Nephron (organoid): ENCODE data around the gene CCR9.

Source experiments
- H3K27ac Mint-ChIP-seq, 3 experiments: 2 replicates each; pipeline ENCODE4 v1.8.0; 2020; ENCODE audit warnings: mixed read lengths in 3 of 3, mild to moderate bottlenecking in 2 of 3, moderate library complexity in 1 of 3
- H3K27me3 Mint-ChIP-seq: 2 replicates; pipeline ENCODE4 v1.8.0; 2021; ENCODE audit warnings: low read depth, mild to moderate bottlenecking, moderate library complexity, mixed read lengths
- H3K36me3 Mint-ChIP-seq: 2 replicates; pipeline ENCODE4 v1.8.0; 2020; ENCODE audit warnings: low read depth, mixed read lengths
- H3K4me1 Mint-ChIP-seq: 2 replicates; pipeline ENCODE4 v1.8.0; 2020; ENCODE audit warnings: mixed read lengths
- H3K4me3 Mint-ChIP-seq, 3 experiments: 2 replicates each; pipeline ENCODE4 v1.8.0; 2020; ENCODE audit warnings: mild to moderate bottlenecking in 3 of 3, mixed read lengths in 3 of 3, moderate library complexity in 2 of 3
- H3K9me3 Mint-ChIP-seq: 2 replicates; pipeline ENCODE4 v1.8.0; 2020; ENCODE audit warnings: mixed read lengths
- CTCF ChIP-seq, 3 experiments: fragments of 200-600 bp; sonication (generic); IDR thresholded peaks; one replicate each; pipeline ENCODE4 v1.5.0; 2021; ENCODE audit warnings: antibody characterized with exemption in 3 of 3; ENCODE audit not compliant: unreplicated experiment in 3 of 3

Gene CCR9

DNA sequence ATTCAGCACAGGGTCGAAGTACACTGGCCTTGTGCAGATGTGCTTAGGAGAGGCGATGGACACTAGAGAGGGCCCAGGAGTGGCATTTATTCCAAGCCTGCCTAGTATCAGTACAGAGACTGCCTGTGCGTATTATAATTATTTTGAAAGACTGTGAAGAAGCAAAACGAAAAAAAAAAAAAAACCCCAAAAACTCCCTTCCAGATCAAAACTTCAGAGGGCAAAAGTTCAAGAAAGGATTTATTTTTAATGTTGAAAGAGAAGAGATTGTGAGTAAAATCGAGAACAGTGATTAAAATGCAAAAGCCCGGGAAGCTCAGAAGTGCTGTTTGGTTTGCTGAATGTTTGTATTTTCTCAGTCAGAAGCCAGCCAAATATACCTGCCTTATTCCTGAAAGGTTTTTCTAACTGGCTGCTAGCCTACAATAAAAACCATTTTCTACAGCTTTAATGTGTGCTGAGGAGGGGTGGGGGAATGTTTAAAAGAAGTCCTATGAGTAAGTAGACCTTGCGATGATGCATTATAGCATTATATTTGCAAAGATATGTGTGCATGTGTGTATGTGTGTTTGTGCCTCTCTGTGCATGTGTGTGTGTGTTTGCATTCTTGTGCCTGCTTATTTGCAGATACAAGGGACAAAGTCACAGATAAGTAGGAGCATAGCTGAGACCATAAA, 25.2 kb upstream of the CCR9 start:
- no peak overlapping the region for H3K4me3 Mint-ChIP-seq
- H3K9me3 Mint-ChIP-seq = peaks cover 10% of the 10 kb centered on the region
- H3K27me3 Mint-ChIP-seq = peaks cover 5% of the 10 kb centered on the region
- no peak for TF ChIP-seq CTCF (IDR thresholded peaks at IDR 0.05; ENCODE audit: unreplicated experiment in 3 of 3)
- H3K4me1 Mint-ChIP-seq = peaks cover 5% of the 10 kb centered on the region
- no peak overlapping the region for H3K27ac Mint-ChIP-seq
- H3K36me3 Mint-ChIP-seq = no peaks in the 10 kb centered on the region

GRCh38 chr3:45864760-45865519, 21.4 kb upstream of the CCR9 start:
- H3K27ac Mint-ChIP-seq = no peak overlapping the region

GRCh38 chr3:45865563-45865962, 20.8 kb upstream of the CCR9 start:
- peaks cover 5% of the 10 kb centered on the region for H3K27me3 Mint-ChIP-seq
- no peak overlapping the region for H3K27ac Mint-ChIP-seq
- H3K36me3 Mint-ChIP-seq = no peaks in the 10 kb centered on the region
- peaks cover 8% of the 10 kb centered on the region for H3K9me3 Mint-ChIP-seq
- TF ChIP-seq CTCF (IDR thresholded peaks at IDR 0.05; ENCODE audit: unreplicated experiment in 3 of 3) = no peak
- peaks cover 5% of the 10 kb centered on the region for H3K4me1 Mint-ChIP-seq
- no peak overlapping the region for H3K4me3 Mint-ChIP-seq

More at GRCh38 chr3:45864760-45865519, 21.4 kb upstream of the CCR9 start:
- H3K4me3 Mint-ChIP-seq = no peak overlapping the region
- H3K27me3 Mint-ChIP-seq = peaks cover 5% of the 10 kb centered on the region
- no peak for TF ChIP-seq CTCF (IDR thresholded peaks at IDR 0.05; ENCODE audit: unreplicated experiment in 3 of 3)
- H3K4me1 Mint-ChIP-seq = peaks cover 5% of the 10 kb centered on the region
- H3K36me3 Mint-ChIP-seq = no peaks in the 10 kb centered on the region
- H3K9me3 Mint-ChIP-seq = peaks cover 8% of the 10 kb centered on the region

DNA sequence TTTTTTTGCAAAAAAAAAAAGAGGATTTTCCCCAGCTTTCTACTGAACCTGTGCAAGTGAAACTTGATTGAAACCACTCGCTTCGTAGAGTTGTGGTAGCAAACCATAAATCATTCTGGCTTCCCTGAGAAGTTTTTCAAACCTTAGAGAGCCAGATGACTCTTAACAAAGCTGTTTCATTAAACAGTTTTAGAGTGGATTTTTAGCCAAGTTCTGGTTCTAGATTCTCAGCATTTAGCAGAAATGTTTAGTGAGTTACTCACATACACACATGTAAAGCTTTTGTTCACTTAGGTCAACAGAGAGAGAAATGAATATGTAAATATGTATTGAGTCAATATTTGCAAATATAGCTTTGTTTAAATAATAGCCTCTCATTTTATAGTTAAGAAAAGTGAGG, 18.1 kb upstream of the CCR9 start:
- H3K4me1 Mint-ChIP-seq = no peaks in the 10 kb centered on the region
- no peak overlapping the region for H3K27ac Mint-ChIP-seq
- peaks cover 12% of the 10 kb centered on the region for H3K27me3 Mint-ChIP-seq
- no peak overlapping the region for H3K4me3 Mint-ChIP-seq
- no peak for TF ChIP-seq CTCF (IDR thresholded peaks at IDR 0.05; ENCODE audit: unreplicated experiment in 3 of 3)
- no peaks in the 10 kb centered on the region for H3K36me3 Mint-ChIP-seq
- peaks cover 10% of the 10 kb centered on the region for H3K9me3 Mint-ChIP-seq

DNA sequence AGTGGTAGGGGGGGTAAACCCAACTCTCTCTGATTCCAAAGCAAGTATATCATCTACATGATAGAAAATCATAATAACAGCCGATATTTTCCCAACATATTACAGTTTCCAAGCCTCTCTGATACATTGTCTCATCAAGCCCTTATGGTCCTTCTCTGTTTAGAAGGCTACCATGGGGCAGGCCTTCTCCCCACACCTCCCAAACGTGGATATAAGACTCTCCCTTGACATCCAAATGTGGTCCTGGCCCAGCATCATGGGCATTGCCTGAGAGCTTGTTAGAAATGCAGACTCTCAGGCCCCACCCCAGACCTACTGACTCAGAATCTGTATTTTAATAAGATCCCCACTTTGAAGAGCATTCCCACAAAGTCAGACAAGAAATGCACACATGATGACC, 17.7 kb upstream of the CCR9 start:
- peaks cover 8% of the 10 kb centered on the region for H3K9me3 Mint-ChIP-seq
- no peak for TF ChIP-seq CTCF (IDR thresholded peaks at IDR 0.05; ENCODE audit: unreplicated experiment in 3 of 3)
- no peak overlapping the region for H3K27ac Mint-ChIP-seq
- H3K4me1 Mint-ChIP-seq = no peaks in the 10 kb centered on the region
- peaks cover 7% of the 10 kb centered on the region for H3K27me3 Mint-ChIP-seq
- H3K4me3 Mint-ChIP-seq = no peak overlapping the region
- H3K36me3 Mint-ChIP-seq = no peaks in the 10 kb centered on the region
